Panc1 (cell line): ENCODE results near the gene PIGBOS1.

ENCODE experiments used
- POLR2AphosphoS5 ChIP-seq: IDR thresholded peaks from 2 replicates; pipeline ENCODE4 v1.6.1; 2012; ENCODE audit warnings: mild to moderate bottlenecking, low read depth, low read length, moderate library complexity
- SIN3A ChIP-seq: IDR thresholded peaks from 2 replicates; pipeline ENCODE4 v1.6.1; 2012; ENCODE audit warnings: low read depth, mild to moderate bottlenecking, low read length, moderate library complexity, borderline replicate concordance; ENCODE audit not compliant: insufficient read depth
- TCF7L2 ChIP-seq: IDR thresholded peaks from 2 replicates; pipeline ENCODE4 v1.6.1; 2011; ENCODE audit warnings: mild to moderate bottlenecking, low read depth, low read length, inconsistent platforms
- TF ChIP-seq, protein P1 (sequence below): fragments of 450-650 bp; IDR thresholded peaks from 2 replicates; pipeline ENCODE4 v1.5.1; 2017; ENCODE audit warnings: mild to moderate bottlenecking
- TF ChIP-seq, protein P2 (sequence below), 2 experiments: IDR thresholded peaks; 2 replicates each; pipeline ENCODE4 v1.6.1; 2011 to 2012; ENCODE audit warnings: low read depth in 2 of 2, control low read depth in 1 of 2, low read length in 1 of 2, mild to moderate bottlenecking in 1 of 2, moderate library complexity in 1 of 2; ENCODE audit not compliant: insufficient read depth in 1 of 2

DNA sequence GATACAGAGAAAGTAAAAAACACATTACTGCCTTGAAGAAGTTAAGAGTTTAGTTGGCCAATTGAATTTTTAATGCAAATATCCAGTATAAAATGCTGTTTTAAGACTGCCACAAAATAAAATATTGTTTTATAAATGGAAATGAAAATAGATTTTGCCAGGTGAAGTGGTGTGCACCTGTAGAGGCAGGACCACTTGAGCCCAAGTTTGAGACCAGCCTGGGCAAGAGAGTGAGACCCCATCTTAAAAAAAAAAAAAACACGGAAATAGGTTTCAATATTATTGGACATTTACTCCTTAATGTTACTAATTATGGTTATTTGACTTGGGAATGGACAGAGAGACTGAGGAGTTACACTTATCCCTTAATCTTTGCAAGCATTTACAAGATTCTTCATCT lies 2.0 kb upstream of the PIGBOS1 start:
- TF ChIP-seq POLR2AphosphoS5 (no peak), SIN3A (no peak), TCF7L2 (no peak)
- TF ChIP-seq, protein P1, sequence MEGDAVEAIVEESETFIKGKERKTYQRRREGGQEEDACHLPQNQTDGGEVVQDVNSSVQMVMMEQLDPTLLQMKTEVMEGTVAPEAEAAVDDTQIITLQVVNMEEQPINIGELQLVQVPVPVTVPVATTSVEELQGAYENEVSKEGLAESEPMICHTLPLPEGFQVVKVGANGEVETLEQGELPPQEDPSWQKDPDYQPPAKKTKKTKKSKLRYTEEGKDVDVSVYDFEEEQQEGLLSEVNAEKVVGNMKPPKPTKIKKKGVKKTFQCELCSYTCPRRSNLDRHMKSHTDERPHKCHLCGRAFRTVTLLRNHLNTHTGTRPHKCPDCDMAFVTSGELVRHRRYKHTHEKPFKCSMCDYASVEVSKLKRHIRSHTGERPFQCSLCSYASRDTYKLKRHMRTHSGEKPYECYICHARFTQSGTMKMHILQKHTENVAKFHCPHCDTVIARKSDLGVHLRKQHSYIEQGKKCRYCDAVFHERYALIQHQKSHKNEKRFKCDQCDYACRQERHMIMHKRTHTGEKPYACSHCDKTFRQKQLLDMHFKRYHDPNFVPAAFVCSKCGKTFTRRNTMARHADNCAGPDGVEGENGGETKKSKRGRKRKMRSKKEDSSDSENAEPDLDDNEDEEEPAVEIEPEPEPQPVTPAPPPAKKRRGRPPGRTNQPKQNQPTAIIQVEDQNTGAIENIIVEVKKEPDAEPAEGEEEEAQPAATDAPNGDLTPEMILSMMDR = no peak
- TF ChIP-seq, protein P2, sequence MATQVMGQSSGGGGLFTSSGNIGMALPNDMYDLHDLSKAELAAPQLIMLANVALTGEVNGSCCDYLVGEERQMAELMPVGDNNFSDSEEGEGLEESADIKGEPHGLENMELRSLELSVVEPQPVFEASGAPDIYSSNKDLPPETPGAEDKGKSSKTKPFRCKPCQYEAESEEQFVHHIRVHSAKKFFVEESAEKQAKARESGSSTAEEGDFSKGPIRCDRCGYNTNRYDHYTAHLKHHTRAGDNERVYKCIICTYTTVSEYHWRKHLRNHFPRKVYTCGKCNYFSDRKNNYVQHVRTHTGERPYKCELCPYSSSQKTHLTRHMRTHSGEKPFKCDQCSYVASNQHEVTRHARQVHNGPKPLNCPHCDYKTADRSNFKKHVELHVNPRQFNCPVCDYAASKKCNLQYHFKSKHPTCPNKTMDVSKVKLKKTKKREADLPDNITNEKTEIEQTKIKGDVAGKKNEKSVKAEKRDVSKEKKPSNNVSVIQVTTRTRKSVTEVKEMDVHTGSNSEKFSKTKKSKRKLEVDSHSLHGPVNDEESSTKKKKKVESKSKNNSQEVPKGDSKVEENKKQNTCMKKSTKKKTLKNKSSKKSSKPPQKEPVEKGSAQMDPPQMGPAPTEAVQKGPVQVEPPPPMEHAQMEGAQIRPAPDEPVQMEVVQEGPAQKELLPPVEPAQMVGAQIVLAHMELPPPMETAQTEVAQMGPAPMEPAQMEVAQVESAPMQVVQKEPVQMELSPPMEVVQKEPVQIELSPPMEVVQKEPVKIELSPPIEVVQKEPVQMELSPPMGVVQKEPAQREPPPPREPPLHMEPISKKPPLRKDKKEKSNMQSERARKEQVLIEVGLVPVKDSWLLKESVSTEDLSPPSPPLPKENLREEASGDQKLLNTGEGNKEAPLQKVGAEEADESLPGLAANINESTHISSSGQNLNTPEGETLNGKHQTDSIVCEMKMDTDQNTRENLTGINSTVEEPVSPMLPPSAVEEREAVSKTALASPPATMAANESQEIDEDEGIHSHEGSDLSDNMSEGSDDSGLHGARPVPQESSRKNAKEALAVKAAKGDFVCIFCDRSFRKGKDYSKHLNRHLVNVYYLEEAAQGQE (IDR thresholded peaks at IDR 0.05; ENCODE audit: insufficient read depth in 1 of 2, low read depth in 2 of 2, low read length in 1 of 2) = no peak
